ENCODE measurements around the gene TGFB1I1.

Gene TGFB1I1

DNA sequence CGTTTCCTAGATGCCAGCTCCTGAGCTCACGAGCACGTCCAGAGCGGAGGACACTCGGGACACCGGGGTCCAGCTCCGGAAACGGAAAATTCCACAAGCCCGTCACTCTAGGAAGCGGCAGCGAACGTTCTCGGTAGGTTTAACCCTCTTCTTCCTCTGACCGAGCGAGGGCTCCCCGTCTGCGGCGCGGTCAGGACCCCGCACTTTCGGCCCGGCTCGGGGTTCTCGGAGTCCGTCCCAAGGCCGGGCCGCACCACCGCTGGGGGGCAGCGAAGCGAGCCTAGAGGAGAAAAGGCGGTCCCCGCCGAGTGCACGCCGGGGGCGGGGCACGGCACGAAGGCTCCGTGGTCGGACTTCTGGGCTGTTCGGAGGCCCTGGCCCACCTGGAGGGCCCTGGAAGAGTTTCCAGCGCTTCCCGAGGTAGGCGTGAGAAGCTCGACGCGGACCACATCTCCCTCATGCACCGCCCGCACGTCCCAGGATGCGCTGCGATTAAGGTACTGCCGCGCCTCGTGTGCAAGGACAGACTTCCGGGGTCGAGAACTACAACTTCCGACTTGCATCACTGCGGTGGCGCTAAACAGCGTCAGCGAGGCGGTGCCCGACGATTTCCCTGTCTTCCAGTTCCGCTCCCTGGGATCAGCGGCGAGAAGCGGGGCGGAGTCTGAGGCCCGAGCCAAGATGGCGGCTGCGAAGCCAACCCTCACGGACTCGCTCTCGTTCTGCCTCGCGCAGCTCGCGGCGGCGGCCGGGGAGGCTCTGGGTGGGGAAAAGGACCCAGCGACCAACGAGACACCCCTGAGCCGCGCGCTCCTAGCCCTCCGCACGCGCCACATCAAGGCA lies 12.9 kb upstream of the TGFB1I1 start, which contains the start of gene ARMC5:
Gene ARMC5, plus strand, starts transcription at position 658 of the 843 bp plus-strand sequence. Its CDS starts 24 bp downstream, at position 682.
- FAIRE-seq (no peak), DNase-seq (ENCODE audit: insufficient read length, low spot score) (peak; percentile 79)
- TF ChIP-seq PAX5 (IDR thresholded peaks at IDR 0.05; ENCODE audit: insufficient read depth, low read length, severe bottlenecking) (peak; percentile 49), POLR2AphosphoS5 (IDR thresholded peaks at IDR 0.05; ENCODE audit: low read depth, low read length) (peak; percentile 91), POLR2A (IDR thresholded peaks at IDR 0.05; ENCODE audit: low read depth, low read length) (peak; percentile 88), TAF1 (IDR thresholded peaks at IDR 0.05; ENCODE audit: low read depth, low read length) (peak; percentile 91), SPI1 (IDR thresholded peaks at IDR 0.05; ENCODE audit: low read depth, low read length) (peak; percentile 83), POU2F2 (IDR thresholded peaks at IDR 0.05; ENCODE audit: low read depth, low read length) (peak; percentile 73; the same call in 1 of the 2 replicates)

- DNase-seq (ENCODE audit: insufficient read length, low spot score) (peak; percentile 88), FAIRE-seq (peak; percentile 97)
- TF ChIP-seq POLR2AphosphoS5 (IDR thresholded peaks at IDR 0.05; ENCODE audit: low read depth, low read length) (peak; percentile 31; the same call in 1 of the 2 replicates), PAX5 (IDR thresholded peaks at IDR 0.05; ENCODE audit: insufficient read depth, low read length, severe bottlenecking) (no peak), POLR2A (IDR thresholded peaks at IDR 0.05; ENCODE audit: low read depth, low read length) (no peak)
These were observed 12.0 kb upstream of the TGFB1I1 start for GRCh38 chr16:31459687-31460581.

DNA sequence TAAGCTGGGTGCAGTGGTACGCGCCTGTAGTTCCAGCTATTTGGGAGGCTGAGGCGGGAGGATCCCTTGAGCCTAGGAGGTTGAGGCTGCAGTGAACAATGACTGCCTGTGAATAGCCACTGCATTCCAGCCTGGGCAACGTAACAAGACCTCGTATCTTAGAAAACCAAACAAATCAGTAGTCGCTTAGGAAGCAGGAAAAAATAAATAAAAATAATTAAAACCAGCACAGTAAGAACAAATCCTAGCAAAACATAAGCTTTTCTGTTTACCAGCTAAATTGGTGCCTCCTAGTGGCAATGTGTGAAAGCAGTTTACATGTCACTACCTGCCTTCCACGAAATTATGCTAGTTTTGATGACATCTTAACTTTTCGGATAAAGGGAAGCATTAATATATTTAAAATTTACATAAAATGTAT lies 11.4 kb upstream of the TGFB1I1 start:
- TF ChIP-seq SPI1 (IDR thresholded peaks at IDR 0.05; ENCODE audit: low read depth, low read length) (no peak), POLR2A (IDR thresholded peaks at IDR 0.05; ENCODE audit: low read depth, low read length) (no peak), POU2F2 (IDR thresholded peaks at IDR 0.05; ENCODE audit: low read depth, low read length) (no peak), PAX5 (IDR thresholded peaks at IDR 0.05; ENCODE audit: insufficient read depth, low read length, severe bottlenecking) (no peak), POLR2AphosphoS5 (IDR thresholded peaks at IDR 0.05; ENCODE audit: low read depth, low read length) (no peak), TAF1 (IDR thresholded peaks at IDR 0.05; ENCODE audit: low read depth, low read length) (no peak)
- no peak for DNase-seq (ENCODE audit: insufficient read length, low spot score)
- peak; percentile 28 for FAIRE-seq

DNA sequence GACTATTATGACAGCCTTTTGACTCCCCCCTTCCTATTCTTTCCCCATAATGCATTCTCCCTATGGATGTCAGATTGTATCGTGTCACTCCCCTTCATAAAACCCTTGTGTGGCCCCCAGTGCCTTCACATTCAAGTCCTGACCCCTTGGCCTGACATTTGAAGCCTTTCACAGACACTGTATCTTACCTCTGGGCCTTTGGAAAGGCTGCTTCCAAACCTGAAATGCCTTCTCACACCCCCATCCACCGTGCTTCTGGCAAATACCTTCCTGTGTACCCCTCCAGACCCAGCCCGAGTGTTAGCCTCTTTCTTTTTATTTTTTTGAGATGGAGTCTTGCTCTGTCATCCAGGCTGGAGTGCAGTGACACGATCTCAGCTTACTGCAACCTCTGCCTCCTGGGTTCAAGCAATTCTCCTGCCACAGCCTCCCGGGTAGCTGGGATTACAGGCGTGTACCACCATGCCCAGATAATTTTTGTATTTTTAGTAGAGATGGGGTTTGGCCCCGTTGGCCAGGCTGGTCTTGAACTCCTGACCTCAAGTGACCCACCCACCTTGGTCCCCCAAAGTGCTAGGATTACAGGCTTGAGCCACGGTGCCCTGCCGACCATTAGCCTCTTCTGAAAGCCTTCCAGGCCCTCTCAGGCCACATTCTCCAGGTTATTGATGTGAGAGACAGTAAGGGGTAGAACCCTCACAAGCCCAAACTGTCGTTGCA lies 10.6 kb upstream of the TGFB1I1 start:
- TF ChIP-seq POU2F2 (IDR thresholded peaks at IDR 0.05; ENCODE audit: low read depth, low read length) (no peak), TAF1 (IDR thresholded peaks at IDR 0.05; ENCODE audit: low read depth, low read length) (no peak), POLR2A (IDR thresholded peaks at IDR 0.05; ENCODE audit: low read depth, low read length) (no peak), POLR2AphosphoS5 (IDR thresholded peaks at IDR 0.05; ENCODE audit: low read depth, low read length) (no peak), SPI1 (IDR thresholded peaks at IDR 0.05; ENCODE audit: low read depth, low read length) (no peak), PAX5 (IDR thresholded peaks at IDR 0.05; ENCODE audit: insufficient read depth, low read length, severe bottlenecking) (no peak)
- no peak for FAIRE-seq
- no peak for DNase-seq (ENCODE audit: insufficient read length, low spot score)

DNA sequence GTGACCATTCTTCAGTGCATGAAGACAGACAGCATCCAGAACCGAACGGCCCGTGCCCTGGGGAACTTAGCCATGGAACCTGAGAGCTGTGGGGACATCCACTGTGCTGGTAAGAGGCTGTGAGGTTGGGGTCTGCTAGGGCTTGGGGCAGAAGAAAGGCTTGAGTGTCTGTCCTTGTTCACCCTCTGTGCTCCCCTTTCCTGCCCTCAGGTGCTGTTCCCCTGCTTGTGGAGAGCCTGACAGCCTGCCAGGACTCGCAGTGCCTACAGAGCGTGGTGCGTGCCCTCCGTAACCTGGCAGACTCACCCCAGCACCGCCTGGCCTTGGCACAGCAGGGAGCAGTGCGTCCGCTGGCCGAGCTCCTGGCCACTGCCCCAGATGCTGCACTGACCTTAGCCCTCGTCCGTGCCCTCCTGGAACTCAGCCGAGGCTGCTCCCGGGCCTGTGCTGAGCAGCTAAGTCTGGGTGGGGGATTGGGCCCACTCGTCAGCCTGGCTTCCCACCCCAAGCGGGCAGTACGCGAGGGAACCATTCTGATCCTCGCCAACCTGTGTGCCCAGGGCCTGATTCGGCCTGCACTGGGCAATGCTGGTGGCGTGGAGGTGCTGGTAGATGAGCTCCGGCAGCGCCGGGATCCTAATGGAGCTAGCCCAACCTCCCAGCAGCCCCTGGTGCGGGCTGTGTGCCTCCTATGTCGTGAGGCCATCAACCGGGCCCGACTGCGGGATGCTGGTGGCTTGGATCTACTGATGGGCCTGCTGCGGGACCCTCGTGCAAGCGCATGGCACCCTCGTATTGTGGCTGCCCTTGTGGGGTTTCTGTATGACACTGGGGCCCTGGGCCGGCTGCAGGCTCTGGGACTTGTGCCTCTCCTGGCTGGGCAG lies 9.8 kb upstream of the TGFB1I1 start:
- no peak for TF ChIP-seq POU2F2 (IDR thresholded peaks at IDR 0.05; ENCODE audit: low read depth, low read length)
- no peak for TF ChIP-seq POLR2AphosphoS5 (IDR thresholded peaks at IDR 0.05; ENCODE audit: low read depth, low read length)
- TF ChIP-seq TAF1 (IDR thresholded peaks at IDR 0.05; ENCODE audit: low read depth, low read length) = no peak
- TF ChIP-seq SPI1 (IDR thresholded peaks at IDR 0.05; ENCODE audit: low read depth, low read length) = no peak
- TF ChIP-seq POLR2A (IDR thresholded peaks at IDR 0.05; ENCODE audit: low read depth, low read length) = no peak
- TF ChIP-seq PAX5 (IDR thresholded peaks at IDR 0.05; ENCODE audit: insufficient read depth, low read length, severe bottlenecking) = no peak
- FAIRE-seq = no peak
- DNase-seq (ENCODE audit: insufficient read length, low spot score) = no peak

GRCh38 chr16:31464348-31464769 lies 7.6 kb upstream of the TGFB1I1 start:
- TF ChIP-seq PAX5 (IDR thresholded peaks at IDR 0.05; ENCODE audit: insufficient read depth, low read length, severe bottlenecking) (no peak), POU2F2 (IDR thresholded peaks at IDR 0.05; ENCODE audit: low read depth, low read length) (no peak), POLR2AphosphoS5 (IDR thresholded peaks at IDR 0.05; ENCODE audit: low read depth, low read length) (no peak), POLR2A (IDR thresholded peaks at IDR 0.05; ENCODE audit: low read depth, low read length) (no peak), TAF1 (IDR thresholded peaks at IDR 0.05; ENCODE audit: low read depth, low read length) (no peak), SPI1 (IDR thresholded peaks at IDR 0.05; ENCODE audit: low read depth, low read length) (no peak)
- DNase-seq (ENCODE audit: insufficient read length, low spot score) = no peak
- FAIRE-seq = no peak

DNA sequence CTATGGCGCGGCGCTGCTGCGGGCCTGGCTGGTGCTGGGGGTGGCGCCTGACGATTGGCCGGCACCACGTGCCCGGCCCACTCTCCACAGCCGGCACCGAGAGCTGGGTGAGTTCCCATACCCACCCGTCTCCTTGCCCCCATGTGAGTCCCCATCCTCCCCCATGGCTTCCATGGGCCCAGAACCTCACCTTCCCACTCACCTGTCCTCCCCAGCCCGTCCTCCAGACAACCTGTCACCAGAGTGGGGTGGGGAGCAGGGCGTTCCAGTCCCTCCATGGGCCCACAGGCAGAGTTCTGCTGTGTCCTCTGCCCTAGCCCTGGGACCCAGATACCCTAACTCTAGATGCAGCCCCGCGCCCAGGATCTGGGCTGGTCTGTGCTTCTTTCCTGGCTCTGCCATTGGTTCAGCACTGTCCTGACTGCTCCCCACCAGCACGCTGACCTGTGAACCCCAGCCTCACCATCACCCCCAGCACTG lies 7.1 kb upstream of the TGFB1I1 start:
- no peak for DNase-seq (ENCODE audit: insufficient read length, low spot score)
- FAIRE-seq = no peak
- TF ChIP-seq POLR2A (IDR thresholded peaks at IDR 0.05; ENCODE audit: low read depth, low read length) (no peak), PAX5 (IDR thresholded peaks at IDR 0.05; ENCODE audit: insufficient read depth, low read length, severe bottlenecking) (no peak), TAF1 (IDR thresholded peaks at IDR 0.05; ENCODE audit: low read depth, low read length) (no peak), POU2F2 (IDR thresholded peaks at IDR 0.05; ENCODE audit: low read depth, low read length) (no peak)

Data from GM12891 (cell line).